ENCODE data around the gene RASGRF2. TPM values are rescaled to one million over a fixed set of nuclear protein-coding genes. Genes with fewer than 3 reads are reported as not detected.

Gene RASGRF2
- total RNA-seq, 1 donor from 2014 or later = 19.4 TPM

- no peak overlapping the region for H3K27ac Mint-ChIP-seq
- no peak for DNase-seq (ENCODE audit: low spot score)
- H3K27me3 Mint-ChIP-seq (ENCODE audit: low read depth) = no peaks in the 10 kb centered on the region
- H3K9me3 Mint-ChIP-seq = no peaks in the 10 kb centered on the region
- intact Hi-C loops (cut with micrococcal nuclease) = no loop called here
- no peaks in the 10 kb centered on the region for H3K36me3 Mint-ChIP-seq (ENCODE audit: low read depth)
- peaks cover 12% of the 10 kb centered on the region for H3K4me1 Mint-ChIP-seq (ENCODE audit: low read depth)
- peak overlapping the region; percentile 47 for H3K4me3 Mint-ChIP-seq (ENCODE audit: low read depth)
Measured at GRCh38 chr5:81147011-81147885, 187.1 kb downstream of the RASGRF2 start.

GRCh38 chr5:81147886-81148571 lies 187.9 kb downstream of the RASGRF2 start:
- no peak overlapping the region for H3K27ac Mint-ChIP-seq
- no peaks in the 10 kb centered on the region for H3K9me3 Mint-ChIP-seq
- H3K36me3 Mint-ChIP-seq (ENCODE audit: low read depth) = no peaks in the 10 kb centered on the region
- no peak for DNase-seq (ENCODE audit: low spot score)
- peaks cover 12% of the 10 kb centered on the region for H3K4me1 Mint-ChIP-seq (ENCODE audit: low read depth)
- H3K27me3 Mint-ChIP-seq (ENCODE audit: low read depth) = no peaks in the 10 kb centered on the region
- intact Hi-C loops (cut with micrococcal nuclease) = no loop called here
- H3K4me3 Mint-ChIP-seq (ENCODE audit: low read depth) = peak overlapping the region; percentile 47

GRCh38 chr5:81151546-81151945 lies 191.4 kb downstream of the RASGRF2 start:
- Mint-ChIP-seq H3K4me1 (ENCODE audit: low read depth) (peaks cover 12% of the 10 kb centered on the region), H3K36me3 (ENCODE audit: low read depth) (peaks cover 7% of the 10 kb centered on the region), H3K4me3 (ENCODE audit: low read depth) (no peak overlapping the region), H3K27me3 (ENCODE audit: low read depth) (no peaks in the 10 kb centered on the region), H3K27ac (no peak overlapping the region), H3K9me3 (peaks cover 15% of the 10 kb centered on the region)
- DNase-seq (ENCODE audit: low spot score) = no peak
- intact Hi-C loops (cut with micrococcal nuclease) = no loop called here

- intact Hi-C loops (cut with micrococcal nuclease) = no loop called here
- no peak overlapping the region for H3K4me3 Mint-ChIP-seq (ENCODE audit: low read depth)
- peaks cover 7% of the 10 kb centered on the region for H3K36me3 Mint-ChIP-seq (ENCODE audit: low read depth)
- H3K27ac Mint-ChIP-seq = no peak overlapping the region
- peaks cover 19% of the 10 kb centered on the region for H3K9me3 Mint-ChIP-seq
- DNase-seq (ENCODE audit: low spot score) = no peak
- H3K4me1 Mint-ChIP-seq (ENCODE audit: low read depth) = no peaks in the 10 kb centered on the region
- H3K27me3 Mint-ChIP-seq (ENCODE audit: low read depth) = no peaks in the 10 kb centered on the region
Measured at GRCh38 chr5:81154725-81155124, 194.6 kb downstream of the RASGRF2 start.

- H3K4me1 Mint-ChIP-seq (ENCODE audit: low read depth) = no peaks in the 10 kb centered on the region
- H3K27ac Mint-ChIP-seq = no peak overlapping the region
Measured at GRCh38 chr5:81156732-81157131, 196.6 kb downstream of the RASGRF2 start.

GRCh38 chr5:81161012-81161601 lies 200.9 kb downstream of the RASGRF2 start:
- H3K9me3 Mint-ChIP-seq = peaks cover 7% of the 10 kb centered on the region
- H3K4me1 Mint-ChIP-seq (ENCODE audit: low read depth) = peaks cover 18% of the 10 kb centered on the region
- intact Hi-C loops (cut with micrococcal nuclease) = loop anchor here (5.0 kb wide), 1 partner anchor 199 kb away; the partner anchor contains the start of gene RASGRF2
- H3K27ac Mint-ChIP-seq = no peak overlapping the region
- H3K36me3 Mint-ChIP-seq (ENCODE audit: low read depth) = no peaks in the 10 kb centered on the region
- H3K27me3 Mint-ChIP-seq (ENCODE audit: low read depth) = no peaks in the 10 kb centered on the region
- no peak overlapping the region for H3K4me3 Mint-ChIP-seq (ENCODE audit: low read depth)
- DNase-seq (ENCODE audit: low spot score) = no peak

More at GRCh38 chr5:81156732-81157131, 196.6 kb downstream of the RASGRF2 start:
- Mint-ChIP-seq H3K36me3 (ENCODE audit: low read depth) (peaks cover 7% of the 10 kb centered on the region), H3K9me3 (peaks cover 19% of the 10 kb centered on the region), H3K27me3 (ENCODE audit: low read depth) (no peaks in the 10 kb centered on the region), H3K4me3 (ENCODE audit: low read depth) (no peak overlapping the region)
- DNase-seq (ENCODE audit: low spot score) = no peak
- intact Hi-C loops (cut with micrococcal nuclease) = no loop called here

- DNase-seq (ENCODE audit: low spot score) = no peak
- Mint-ChIP-seq H3K9me3 (no peaks in the 10 kb centered on the region), H3K27ac (no peak overlapping the region), H3K36me3 (ENCODE audit: low read depth) (no peaks in the 10 kb centered on the region), H3K4me3 (ENCODE audit: low read depth) (no peak overlapping the region), H3K27me3 (ENCODE audit: low read depth) (no peaks in the 10 kb centered on the region), H3K4me1 (ENCODE audit: low read depth) (peaks cover 18% of the 10 kb centered on the region)
- intact Hi-C loops (cut with micrococcal nuclease) = loop anchor here (5.0 kb wide), 1 partner anchor 200 kb away; the partner anchor contains the start of gene RASGRF2
Measured at GRCh38 chr5:81162501-81162900, 202.3 kb downstream of the RASGRF2 start.

- no peak for DNase-seq (ENCODE audit: low spot score)
- no peaks in the 10 kb centered on the region for H3K36me3 Mint-ChIP-seq (ENCODE audit: low read depth)
- no peak overlapping the region for H3K27ac Mint-ChIP-seq
- no peak overlapping the region for H3K4me3 Mint-ChIP-seq (ENCODE audit: low read depth)
- H3K9me3 Mint-ChIP-seq = no peaks in the 10 kb centered on the region
- intact Hi-C loops (cut with micrococcal nuclease) = loop anchor here (2.0 to 5.0 kb wide), 2 partner anchors 201 to 477 kb away; partner anchors contain the start of gene RASGRF2
- peaks cover 19% of the 10 kb centered on the region for H3K4me1 Mint-ChIP-seq (ENCODE audit: low read depth)
- H3K27me3 Mint-ChIP-seq (ENCODE audit: low read depth) = no peaks in the 10 kb centered on the region
Measured at GRCh38 chr5:81163651-81164050, 203.5 kb downstream of the RASGRF2 start.

GRCh38 chr5:81164476-81164875 lies 204.3 kb downstream of the RASGRF2 start:
- DNase-seq (ENCODE audit: low spot score) = no peak
- no peaks in the 10 kb centered on the region for H3K9me3 Mint-ChIP-seq
- H3K4me1 Mint-ChIP-seq (ENCODE audit: low read depth) = peaks cover 28% of the 10 kb centered on the region
- H3K27ac Mint-ChIP-seq = no peak overlapping the region
- no peaks in the 10 kb centered on the region for H3K27me3 Mint-ChIP-seq (ENCODE audit: low read depth)
- H3K4me3 Mint-ChIP-seq (ENCODE audit: low read depth) = no peak overlapping the region
- no peaks in the 10 kb centered on the region for H3K36me3 Mint-ChIP-seq (ENCODE audit: low read depth)
- intact Hi-C loops (cut with micrococcal nuclease) = loop anchor here (2.0 to 5.0 kb wide), 2 partner anchors 202 to 478 kb away; partner anchors contain the start of gene RASGRF2

- no peak for DNase-seq (ENCODE audit: low spot score)
- H3K27me3 Mint-ChIP-seq (ENCODE audit: low read depth) = no peaks in the 10 kb centered on the region
- H3K36me3 Mint-ChIP-seq (ENCODE audit: low read depth) = peaks cover under 1% of the 10 kb centered on the region
- H3K4me3 Mint-ChIP-seq (ENCODE audit: low read depth) = no peak overlapping the region
- intact Hi-C loops (cut with micrococcal nuclease) = loop anchor here (2.0 to 5.0 kb wide), 3 partner anchors 58 to 478 kb away; partner anchors contain the start of gene RASGRF2
- H3K27ac Mint-ChIP-seq = no peak overlapping the region
- H3K9me3 Mint-ChIP-seq = no peaks in the 10 kb centered on the region
- peaks cover 28% of the 10 kb centered on the region for H3K4me1 Mint-ChIP-seq (ENCODE audit: low read depth)
Measured at GRCh38 chr5:81164936-81165335, 204.8 kb downstream of the RASGRF2 start.

GRCh38 chr5:81165493-81166119 lies 205.4 kb downstream of the RASGRF2 start:
- peak; percentile 49 for DNase-seq (ENCODE audit: low spot score)
- Mint-ChIP-seq H3K27me3 (ENCODE audit: low read depth) (no peaks in the 10 kb centered on the region), H3K4me1 (ENCODE audit: low read depth) (peaks cover 28% of the 10 kb centered on the region), H3K4me3 (ENCODE audit: low read depth) (no peak overlapping the region), H3K9me3 (no peaks in the 10 kb centered on the region), H3K36me3 (ENCODE audit: low read depth) (peaks cover 6% of the 10 kb centered on the region), H3K27ac (peak overlapping the region; percentile 38)
- intact Hi-C loops (cut with micrococcal nuclease) = loop anchor here (2.0 to 5.0 kb wide), 2 partner anchors 58 to 479 kb away; no protein-coding TSS in a partner anchor

- DNase-seq (ENCODE audit: low spot score) = no peak
- Mint-ChIP-seq H3K4me1 (ENCODE audit: low read depth) (peaks cover 28% of the 10 kb centered on the region), H3K4me3 (ENCODE audit: low read depth) (no peak overlapping the region), H3K36me3 (ENCODE audit: low read depth) (peaks cover 6% of the 10 kb centered on the region), H3K9me3 (no peaks in the 10 kb centered on the region), H3K27ac (no peak overlapping the region), H3K27me3 (ENCODE audit: low read depth) (no peaks in the 10 kb centered on the region)
- intact Hi-C loops (cut with micrococcal nuclease) = loop anchor here (5.0 kb wide), 1 partner anchor 59 kb away; no protein-coding TSS in a partner anchor
Measured at GRCh38 chr5:81166430-81166829, 206.3 kb downstream of the RASGRF2 start.

Data from activated T-helper 2 cell treated with anti-CD3 and anti-CD28 coated beads, Interferon-gamma antibody, Interleukin-2, Interleukin-4, amounts not matched to agents 10 μg/mL and 5 μg/mL and 100 μg/mL, durations not matched to agents 14 hours and 24 hours and 36 hours (primary cell).